HepG2 (cell line): ENCODE measurements around the gene G6PD. TPM values are rescaled to one million over a fixed set of nuclear protein-coding genes. Genes with fewer than 3 reads are reported as not detected.
A peak's percentile ranks its signal among the peaks of the same experiment; 100 is the strongest.
"Not testable (repeated sequence)": the region's sequence is repeated elsewhere in the genome, so short reads cannot be mapped to it uniquely, and the experiment has no call there.

Experiments used
- ATAC-seq: fragments of 200-7000 bp; cut with Tn5 transposase; 3 replicates; pipeline ENCODE4 v1.9.1; 2020; ENCODE audit warnings: mild to moderate bottlenecking, moderate library complexity
- BruUV-seq: library from RNA; stranded (reverse); fragments of 400-500 nt; replicated peaks from 2 replicates; lab custom pipeline; 2021; lab: Mats Ljungman, UMichigan
- CTCF ChIA-PET: fragments of 300-600 bp; formaldehyde crosslinking; extraction: SDS; loops from one replicate; lab custom pipeline; 2021; ENCODE audit warnings: low total read pairs, inconsistent platforms, low intra/inter-chr PET ratio; lab: Yijun Ruan, JAX
- POLR2A ChIA-PET: fragments of 350-600 bp; sonication (Branson Sonifier 250); formaldehyde crosslinking; loops from one replicate; lab custom pipeline; 2020; ENCODE audit warnings: antibody characterized with exemption, inconsistent platforms; lab: Yijun Ruan, JAX
- DNase-seq: peaks from one replicate; pipeline ENCODE4 v3.0.0-alpha.2; 2015; ENCODE audit warnings: low spot score
- FAIRE-seq: peaks from 3 replicates; lab custom pipeline; 2011; peaks lifted over from hg19 to GRCh38; lab: Jason Lieb, UNC
- H2AFZ ChIP-seq: one replicate; pipeline ENCODE4 v1.6.1; 2011; ENCODE audit warnings: low read length, inconsistent platforms
- H3K27ac ChIP-seq: fragments of 300-600 bp; 3 replicates; pipeline ENCODE4 v1.8.0; 2011; ENCODE audit warnings: mixed run types, mild to moderate bottlenecking, mixed read lengths, low read length, inconsistent platforms; ENCODE audit not compliant: insufficient read depth; ENCODE audit errors: extremely low read length
- H3K27me3 ChIP-seq, 2 experiments: fragments of 200-600 bp in 1 of 2; 2 replicates in 1 of 2; 3 replicates in 1 of 2; pipeline versions ENCODE4 v1.6.0 to v1.8.0; 2011; ENCODE audit warnings: low read length in 2 of 2, mild to moderate bottlenecking in 2 of 2, moderate library complexity in 2 of 2, inconsistent platforms in 1 of 2; ENCODE audit not compliant: insufficient read depth in 2 of 2, control insufficient read depth in 1 of 2
- H3K36me3 ChIP-seq, 2 experiments: fragments of 200-600 bp in 1 of 2; replicated peaks in 1 of 2; 2 replicates in 1 of 2; 3 replicates in 1 of 2; pipeline versions ENCODE4 v1.5.1 to v1.8.0; 2011; ENCODE audit warnings: low read length in 2 of 2, inconsistent platforms in 1 of 2; ENCODE audit not compliant: insufficient read depth in 2 of 2, control insufficient read depth in 1 of 2
- H3K4me1 ChIP-seq: 2 replicates; pipeline ENCODE4 v1.5.1; 2012; ENCODE audit warnings: low read length, inconsistent platforms; ENCODE audit not compliant: insufficient read depth
- H3K4me2 ChIP-seq: 2 replicates; pipeline ENCODE4 v1.6.0; 2011; ENCODE audit warnings: low read depth, low read length, inconsistent platforms
- H3K4me3 ChIP-seq, 3 experiments: fragments of 200-600 bp in 1 of 3; sonication (generic), shearing (Covaris generic) in 1 of 3; replicated peaks in 1 of 3; 2 replicates each; pipeline ENCODE4 v1.5.1; 2011 to 2016; ENCODE audit warnings: low read length in 3 of 3, inconsistent platforms in 2 of 3, low read depth in 2 of 3, mild to moderate bottlenecking in 2 of 3, control low read depth in 1 of 3, mixed read lengths in 1 of 3; ENCODE audit not compliant: insufficient read depth in 1 of 3
- H3K79me2 ChIP-seq: one replicate; pipeline ENCODE4 v1.6.1; 2011; ENCODE audit warnings: low read length, inconsistent platforms; ENCODE audit not compliant: insufficient read depth
- H3K9ac ChIP-seq: 2 replicates; pipeline ENCODE4 v1.6.0; 2011; ENCODE audit warnings: mild to moderate bottlenecking, low read depth, low read length, inconsistent platforms; ENCODE audit not compliant: insufficient read depth
- H3K9me3 ChIP-seq: 2 replicates; pipeline ENCODE4 v1.5.1; 2012; ENCODE audit warnings: mild to moderate bottlenecking, low read length
- H4K20me1 ChIP-seq: 2 replicates; pipeline ENCODE4 v1.6.0; 2011; ENCODE audit warnings: inconsistent platforms, mild to moderate bottlenecking, low read length, moderate library complexity; ENCODE audit not compliant: insufficient read depth
- RBFOX2 ChIP-seq: fragments of 200-400 bp; formaldehyde crosslinking; IDR thresholded peaks from 2 replicates; pipeline ENCODE4 v1.6.1; 2017; ENCODE audit warnings: low read depth, mild to moderate bottlenecking, low read length
- SP1 ChIP-seq, 2 experiments: fragments of 450-650 bp in 1 of 2; sonication (generic) in 1 of 2; formaldehyde crosslinking in 1 of 2; IDR thresholded peaks; 2 replicates each; pipeline versions ENCODE4 v1.4.0 to v1.6.1; 2016 to 2020; ENCODE audit warnings: missing genetic modification reagents in 1 of 2
- ZNF569 ChIP-seq: sonication (generic); formaldehyde crosslinking; IDR thresholded peaks from 2 replicates; pipeline ENCODE4 v1.5.0; 2020; ENCODE audit warnings: mild to moderate bottlenecking, missing genetic modification reagents, moderate library complexity, borderline replicate concordance
- WGBS: methylation state at CpG from one replicate; pipeline ENCODE4 v1.1.6; 2017; ENCODE audit warnings: low lambda C conversion rate; 5-methylcytosine and 5-hydroxymethylcytosine counted together
- in situ Hi-C: cut with HindIII; loops from 2 replicates; pipeline ENCODE4 v1.10.0; 2017; ENCODE audit warnings: low pct_unique_long_range_greater_than_20kb; ENCODE audit not compliant: extremely low pct_ligation_motif_present
- intact Hi-C: fragments of 100-400 bp; cut with micrococcal nuclease; formaldehyde crosslinking; loops from one replicate; pipeline ENCODE4 v1.10.0; 2022; ENCODE audit not compliant: unreplicated experiment
- polyA plus RNA-seq, 8 experiments: library from polyadenylated mRNA; depleted of rRNA in 3 of 8; stranded (reverse) in 7 of 8; unstranded in 1 of 8; fragments of >200 nt; fragmentation: Illumina TruSeq in 4 of 8; extraction: Trizol in 4 of 8; gene quantifications; 2 replicates each; pipeline versions ENCODE4 v1.2.1 to v1.2.3, GENCODE V29; 2011 to 2016; ENCODE audit warnings: low read depth in 4 of 8, missing spikeins in 1 of 8, mixed read lengths in 1 of 8; ENCODE audit not compliant: insufficient read depth in 1 of 8
- total RNA-seq, 5 experiments: library from RNA; depleted of rRNA; stranded (reverse); fragments of >200 nt; fragmentation: Illumina TruSeq; extraction: Trizol; gene quantifications; 2 replicates each; pipeline ENCODE4 v1.2.3, GENCODE V29; 2016; ENCODE audit warnings: low read depth in 1 of 5

Gene G6PD
- total and polyA plus RNA-seq, 2 of the 13 experiments (the other 11 are each of a cell fraction or from before 2014, with no cell fraction given), result 18.8 to 28.8 TPM

- in situ Hi-C loops, H3K9me3 ChIP-seq, CTCF ChIA-PET, FAIRE-seq, H3K27ac ChIP-seq, H3K4me3 ChIP-seq, H3K4me2 ChIP-seq, H2AFZ ChIP-seq, H3K9ac ChIP-seq, POLR2A ChIA-PET, intact Hi-C loops, H3K27me3 ChIP-seq, H3K4me1 ChIP-seq, DNase-seq, BruUV-seq: not testable (repeated sequence)
- WGBS, result 98% methylated on average over 5 of the region's 18 CpGs
- Histone ChIP-seq H4K20me1 (peaks cover 24% of the 10 kb centered on the region), H3K36me3 (peaks cover 10 to 24% of the 10 kb centered on the region in 2 experiments; a peak in 4 of 5 replicates), H3K79me2 (peaks cover 23% of the 10 kb centered on the region)
- peak; percentile 28 for ATAC-seq
- TF ChIP-seq RBFOX2, result 0 out of 2 replicates have a peak, but pooled peaks have one; percentile 9
Observed at GRCh38 chrX:154552112-154552806, 5.6 kb upstream of the G6PD start.

- FAIRE-seq (no peak), DNase-seq (no peak), ATAC-seq (no peak)
- BruUV-seq, result no TSS peak
- TF ChIP-seq ZNF569 (CRISPR knock-in tag), result no peak
- no peak for TF ChIP-seq SP1 (IDR thresholded peaks at IDR 0.05)
- TF ChIP-seq SP1 (CRISPR knock-in tag; IDR thresholded peaks at IDR 0.05), result no peak
- no peak overlapping the region for H3K4me3 ChIP-seq
- H2AFZ ChIP-seq, result no peak overlapping the region
- no peaks in the 10 kb centered on the region for H3K9me3 ChIP-seq
- peaks cover 9 to 19% of the 10 kb centered on the region in 2 experiments; a peak in 4 of 5 replicates for H3K36me3 ChIP-seq
- CTCF ChIA-PET, result no interaction called here
- intact Hi-C loops (no loop called here), in situ Hi-C loops (loop anchor here (25.0 kb wide), 1 partner anchor 137 kb away; the partner anchor contains the start of genes DNASE1L1 and TAFAZZIN)
- H3K79me2 ChIP-seq, result peaks cover 32% of the 10 kb centered on the region
- H3K27me3 ChIP-seq, result no peaks in the 10 kb centered on the region; a peak in 1 of 5 replicates
- 90% methylated on average over 1 of the region's 1 CpG for WGBS
- H4K20me1 ChIP-seq, result peaks cover 30% of the 10 kb centered on the region
- POLR2A ChIA-PET, result no interaction called here
- peaks cover 7% of the 10 kb centered on the region for H3K4me1 ChIP-seq
- H3K4me2 ChIP-seq, result no peak overlapping the region
- H3K27ac ChIP-seq, result no peak overlapping the region
- H3K9ac ChIP-seq, result no peak overlapping the region
Observed at GRCh38 chrX:154549766-154550165, 3.1 kb upstream of the G6PD start.
